PC-3 (cell line): ENCODE measurements around the gene DNAH3. TPM values are rescaled to one million over a fixed set of nuclear protein-coding genes. Genes with fewer than 3 reads are reported as not detected.

Source experiments
- ATAC-seq: fragments of 200-7000 bp; cut with Tn5 transposase; 2 replicates; pipeline ENCODE4 v1.9.1; 2020; ENCODE audit warnings: mild to moderate bottlenecking, moderate library complexity
- BruUV-seq: library from RNA; stranded (reverse); fragments of 400-500 nt; replicated peaks from 2 replicates; lab custom pipeline; 2021; lab: Mats Ljungman, UMichigan
- CTCF ChIA-PET: fragments of 300-600 bp; sonication (Branson Sonifier 250); formaldehyde crosslinking; loops from one replicate; lab custom pipeline; 2022; ENCODE audit warnings: antibody characterized with exemption; lab: Charles Lee
- POLR2A ChIA-PET: fragments of 300-600 bp; sonication (Branson Sonifier 250); formaldehyde crosslinking; loops from one replicate; lab custom pipeline; 2022; ENCODE audit warnings: antibody characterized with exemption; ENCODE audit not compliant: unreplicated experiment; lab: Charles Lee
- DNase-seq: peaks from one replicate; pipeline ENCODE4 v3.0.0-alpha.2; 2015
- H2AFZ ChIP-seq: fragments of 300-600 bp; sonication (generic); 2 replicates; pipeline ENCODE4 v1.6.0; 2016; ENCODE audit warnings: antibody characterized with exemption, low read length
- H3F3A ChIP-seq: fragments of 300-600 bp; sonication (generic); one replicate; pipeline ENCODE4 v1.6.0; 2017; ENCODE audit warnings: antibody characterized with exemption, low read length, control low read depth, mild to moderate bottlenecking; ENCODE audit not compliant: unreplicated experiment
- H3K27ac ChIP-seq: fragments of 300-600 bp; sonication (generic); 2 replicates; pipeline ENCODE4 v1.5.1; 2016; ENCODE audit warnings: mild to moderate bottlenecking, low read length
- H3K27me3 ChIP-seq: fragments of 300-600 bp; sonication (generic); 2 replicates; pipeline ENCODE4 v1.6.1; 2016; ENCODE audit warnings: low read length, mixed read lengths
- H3K36me3 ChIP-seq: fragments of 300-600 bp; sonication (generic); 2 replicates; pipeline ENCODE4 v1.6.1; 2016; ENCODE audit warnings: low read depth, mixed run types, low read length, mixed read lengths
- H3K4me1 ChIP-seq: fragments of 300-600 bp; sonication (generic); 2 replicates; pipeline ENCODE4 v1.5.1; 2016; ENCODE audit warnings: low read length; ENCODE audit not compliant: insufficient read depth
- H3K4me2 ChIP-seq: fragments of 300-600 bp; sonication (generic); 2 replicates; pipeline ENCODE4 v1.6.0; 2016; ENCODE audit warnings: low read length
- H3K4me3 ChIP-seq: fragments of 300-600 bp; sonication (generic); 2 replicates; pipeline ENCODE4 v1.5.1; 2016; ENCODE audit warnings: mild to moderate bottlenecking, low read length, mixed read lengths
- H3K79me2 ChIP-seq: fragments of 300-600 bp; sonication (generic); 2 replicates; pipeline ENCODE4 v1.6.1; 2017; ENCODE audit warnings: low read length, mixed read lengths
- H3K9ac ChIP-seq: fragments of 300-600 bp; sonication (generic); 2 replicates; pipeline ENCODE4 v1.6.0; 2016; ENCODE audit warnings: mild to moderate bottlenecking, low read length
- H3K9me2 ChIP-seq: fragments of 300-600 bp; sonication (generic); replicated peaks from 2 replicates; pipeline ENCODE4 v1.6.1; 2016; ENCODE audit warnings: mixed run types, low read length, mixed read lengths
- H3K9me3 ChIP-seq: fragments of 300-600 bp; sonication (generic); 2 replicates; pipeline ENCODE4 v1.6.1; 2016; ENCODE audit warnings: low read length, mixed read lengths
- H4K20me1 ChIP-seq: fragments of 300-600 bp; sonication (generic); 2 replicates; pipeline ENCODE4 v1.6.1; 2016; ENCODE audit warnings: low read length, mixed read lengths
- EZH2 ChIP-seq: fragments of 300-600 bp; sonication (generic); IDR thresholded peaks from one replicate; pipeline ENCODE4 v1.6.1; 2017; ENCODE audit warnings: antibody characterized with exemption, mild to moderate bottlenecking, low read length; ENCODE audit not compliant: unreplicated experiment
- EZH2phosphoT487 ChIP-seq: fragments of 300-600 bp; sonication (generic); IDR thresholded peaks from 2 replicates; pipeline ENCODE4 v1.6.1; 2018; ENCODE audit warnings: mild to moderate bottlenecking, antibody characterized with exemption, low read length, borderline replicate concordance
- intact Hi-C: fragments of 100-400 bp; cut with micrococcal nuclease; formaldehyde crosslinking; loops from 2 replicates; pipeline ENCODE4 v1.9.0; 2023
- total RNA-seq: library from RNA; depleted of rRNA; stranded (reverse); fragments of >200 nt; gene quantifications from 2 replicates; pipeline ENCODE4 v1.2.3, GENCODE V29; 2014
- TF ChIP-seq, protein P1 (sequence below): fragments of 300-600 bp; sonication (generic); conservative IDR thresholded peaks from 2 replicates; pipeline ENCODE4 v1.5.1; 2017; ENCODE audit warnings: antibody characterized with exemption, low read depth, mild to moderate bottlenecking, low read length

DNAH3 gene
- total RNA-seq, 1 experiment from 2014 or later = 0.11 TPM

GRCh38 chr16:21128991-21129390 is 21.7 kb downstream of the DNAH3 start:
- H3K9ac ChIP-seq = no peak overlapping the region
- H4K20me1 ChIP-seq = no peaks in the 10 kb centered on the region
- no peak overlapping the region for H3K4me2 ChIP-seq
- peaks cover 14% of the 10 kb centered on the region; the same call in 1 of the 2 replicates for H3K27me3 ChIP-seq
- ChIA-PET POLR2A (no interaction called here), CTCF (no interaction called here)
- no peaks in the 10 kb centered on the region for H3K9me2 ChIP-seq
- DNase-seq = no peak
- no peak for ATAC-seq
- no peak overlapping the region for H2AFZ ChIP-seq
- no peaks in the 10 kb centered on the region for H3F3A ChIP-seq
- no peaks in the 10 kb centered on the region for H3K4me1 ChIP-seq
- H3K36me3 ChIP-seq = no peaks in the 10 kb centered on the region
- no peaks in the 10 kb centered on the region for H3K9me3 ChIP-seq
- intact Hi-C loops = no loop called here
- H3K4me3 ChIP-seq = no peak overlapping the region
- TF ChIP-seq EZH2 = no peak
- no peak for TF ChIP-seq EZH2phosphoT487
- TF ChIP-seq, protein P1, sequence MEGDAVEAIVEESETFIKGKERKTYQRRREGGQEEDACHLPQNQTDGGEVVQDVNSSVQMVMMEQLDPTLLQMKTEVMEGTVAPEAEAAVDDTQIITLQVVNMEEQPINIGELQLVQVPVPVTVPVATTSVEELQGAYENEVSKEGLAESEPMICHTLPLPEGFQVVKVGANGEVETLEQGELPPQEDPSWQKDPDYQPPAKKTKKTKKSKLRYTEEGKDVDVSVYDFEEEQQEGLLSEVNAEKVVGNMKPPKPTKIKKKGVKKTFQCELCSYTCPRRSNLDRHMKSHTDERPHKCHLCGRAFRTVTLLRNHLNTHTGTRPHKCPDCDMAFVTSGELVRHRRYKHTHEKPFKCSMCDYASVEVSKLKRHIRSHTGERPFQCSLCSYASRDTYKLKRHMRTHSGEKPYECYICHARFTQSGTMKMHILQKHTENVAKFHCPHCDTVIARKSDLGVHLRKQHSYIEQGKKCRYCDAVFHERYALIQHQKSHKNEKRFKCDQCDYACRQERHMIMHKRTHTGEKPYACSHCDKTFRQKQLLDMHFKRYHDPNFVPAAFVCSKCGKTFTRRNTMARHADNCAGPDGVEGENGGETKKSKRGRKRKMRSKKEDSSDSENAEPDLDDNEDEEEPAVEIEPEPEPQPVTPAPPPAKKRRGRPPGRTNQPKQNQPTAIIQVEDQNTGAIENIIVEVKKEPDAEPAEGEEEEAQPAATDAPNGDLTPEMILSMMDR = no peak
- no TSS peak for BruUV-seq
- H3K27ac ChIP-seq = no peak overlapping the region
- H3K79me2 ChIP-seq = no peaks in the 10 kb centered on the region

- ATAC-seq = no peak
- no peak overlapping the region for H3K9ac ChIP-seq
- ChIA-PET POLR2A (no interaction called here), CTCF (no interaction called here)
- no peaks in the 10 kb centered on the region for H3K9me2 ChIP-seq
- no peak overlapping the region for H3K4me3 ChIP-seq
- H3K4me1 ChIP-seq = no peaks in the 10 kb centered on the region
- no peaks in the 10 kb centered on the region for H4K20me1 ChIP-seq
- H3F3A ChIP-seq = no peaks in the 10 kb centered on the region
- TF ChIP-seq, protein P1 = no peak
- TF ChIP-seq EZH2 = no peak
- no peak for TF ChIP-seq EZH2phosphoT487
- no peaks in the 10 kb centered on the region for H3K79me2 ChIP-seq
- intact Hi-C loops = no loop called here
- no peaks in the 10 kb centered on the region for H3K9me3 ChIP-seq
- 0 out of 2 replicates have a peak, but pooled peaks cover 5% of the 10 kb centered on the region for H3K27me3 ChIP-seq
- no peak overlapping the region for H3K27ac ChIP-seq
- H3K4me2 ChIP-seq = no peak overlapping the region
- DNase-seq = no peak
- BruUV-seq = no TSS peak
- H2AFZ ChIP-seq = no peak overlapping the region
- H3K36me3 ChIP-seq = no peaks in the 10 kb centered on the region
Measured at GRCh38 chr16:21126518-21126917, 24.1 kb downstream of the DNAH3 start.

DNA sequence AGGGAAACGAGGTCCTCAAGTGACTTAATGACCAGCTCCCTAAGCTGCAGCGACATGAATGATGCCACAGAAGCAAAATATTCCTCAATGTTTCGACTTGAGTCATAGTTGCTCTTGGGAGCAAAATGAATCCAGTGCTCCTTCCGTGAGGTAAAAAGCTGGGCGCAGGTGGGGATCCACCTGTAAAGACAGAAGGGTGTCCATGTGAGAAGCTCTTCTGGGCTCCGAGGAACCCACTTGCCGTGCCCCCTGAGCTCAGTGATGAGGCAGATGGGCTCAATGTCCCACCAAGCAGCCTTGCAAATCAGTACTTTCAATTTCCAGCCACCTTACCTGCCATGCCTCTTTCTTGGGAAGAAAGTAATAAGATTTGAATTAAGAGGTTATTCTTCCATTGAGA is 25.5 kb downstream of the DNAH3 start:
- no peak for DNase-seq
- TF ChIP-seq EZH2 (no peak), EZH2phosphoT487 (no peak)
- TF ChIP-seq, protein P1 = no peak
- no peaks in the 10 kb centered on the region for H3K9me3 ChIP-seq
- H3K9me2 ChIP-seq = no peaks in the 10 kb centered on the region
- H3K27me3 ChIP-seq = no peaks in the 10 kb centered on the region
- H3K4me2 ChIP-seq = no peak overlapping the region
- no peaks in the 10 kb centered on the region for H4K20me1 ChIP-seq
- no TSS peak for BruUV-seq
- no peaks in the 10 kb centered on the region for H3K79me2 ChIP-seq
- H3F3A ChIP-seq = no peaks in the 10 kb centered on the region
- ChIA-PET CTCF (no interaction called here), POLR2A (no interaction called here)
- H3K27ac ChIP-seq = no peak overlapping the region
- H3K36me3 ChIP-seq = no peaks in the 10 kb centered on the region
- intact Hi-C loops = no loop called here
- no peak overlapping the region for H3K4me3 ChIP-seq
- no peaks in the 10 kb centered on the region for H3K4me1 ChIP-seq
- ATAC-seq = no peak
- H3K9ac ChIP-seq = no peak overlapping the region
- H2AFZ ChIP-seq = no peak overlapping the region
